Thoracic aorta (tissue), 2 donors: ENCODE data around the gene CAB39. TPM values are rescaled to one million over a fixed set of nuclear protein-coding genes. Genes with fewer than 3 reads are reported as not detected.

Experiments
- ATAC-seq: fragments of 150-250 bp; one replicate; pipeline ENCODE4 v1.8.0; 2017; ENCODE audit warnings: low read depth; ENCODE audit not compliant: insufficient number of reproducible peaks, low FRiP score
- DNase-seq: peaks from one replicate; pipeline ENCODE4 v3.0.0-alpha.2; 2020; ENCODE audit warnings: low spot score
- H3K27ac ChIP-seq, 2 donors: fragments of 200-600 bp; sonication (generic); 1 replicate in 1 of 2; 2 replicates in 1 of 2; pipeline ENCODE4 v1.5.1; 2016; ENCODE audit warnings: mild to moderate bottlenecking in 2 of 2, moderate library complexity in 2 of 2
- H3K27me3 ChIP-seq: fragments of 200-600 bp; sonication (generic); replicated peaks from 2 replicates; pipeline ENCODE4 v1.6.0; 2016; ENCODE audit warnings: mild to moderate bottlenecking; ENCODE audit not compliant: insufficient read depth
- H3K36me3 ChIP-seq: fragments of 200-600 bp; sonication (generic); one replicate; pipeline ENCODE4 v1.5.1; 2016
- H3K4me1 ChIP-seq, 2 donors: fragments of 200-600 bp; sonication (generic); 1 replicate in 1 of 2; 2 replicates in 1 of 2; pipeline versions ENCODE4 v1.5.1 to v1.6.0; 2016; ENCODE audit warnings: low read depth in 2 of 2, mild to moderate bottlenecking in 1 of 2; ENCODE audit not compliant: control insufficient read depth in 1 of 2
- H3K4me3 ChIP-seq: fragments of 200-600 bp; sonication (generic); 2 replicates; pipeline ENCODE4 v1.5.1; 2016; ENCODE audit warnings: mild to moderate bottlenecking
- H3K9me3 ChIP-seq: fragments of 200-600 bp; sonication (generic); 2 replicates; pipeline ENCODE4 v1.5.1; 2016
- total RNA-seq, 2 donors: library from RNA; depleted of rRNA; stranded (reverse); fragments of >200 nt; gene quantifications; one replicate each; pipeline versions ENCODE4 v1.1.0 to v1.2.3, GENCODE V29; 2016
- TF ChIP-seq, protein P1 (sequence below): fragments of 200-600 bp; sonication (generic); IDR thresholded peaks from one replicate; pipeline ENCODE4 v1.5.1; 2019; ENCODE audit warnings: antibody characterized with exemption

Gene CAB39
- total RNA-seq, 2 donors from 2014 or later = 83.1 to 103 TPM

DNA sequence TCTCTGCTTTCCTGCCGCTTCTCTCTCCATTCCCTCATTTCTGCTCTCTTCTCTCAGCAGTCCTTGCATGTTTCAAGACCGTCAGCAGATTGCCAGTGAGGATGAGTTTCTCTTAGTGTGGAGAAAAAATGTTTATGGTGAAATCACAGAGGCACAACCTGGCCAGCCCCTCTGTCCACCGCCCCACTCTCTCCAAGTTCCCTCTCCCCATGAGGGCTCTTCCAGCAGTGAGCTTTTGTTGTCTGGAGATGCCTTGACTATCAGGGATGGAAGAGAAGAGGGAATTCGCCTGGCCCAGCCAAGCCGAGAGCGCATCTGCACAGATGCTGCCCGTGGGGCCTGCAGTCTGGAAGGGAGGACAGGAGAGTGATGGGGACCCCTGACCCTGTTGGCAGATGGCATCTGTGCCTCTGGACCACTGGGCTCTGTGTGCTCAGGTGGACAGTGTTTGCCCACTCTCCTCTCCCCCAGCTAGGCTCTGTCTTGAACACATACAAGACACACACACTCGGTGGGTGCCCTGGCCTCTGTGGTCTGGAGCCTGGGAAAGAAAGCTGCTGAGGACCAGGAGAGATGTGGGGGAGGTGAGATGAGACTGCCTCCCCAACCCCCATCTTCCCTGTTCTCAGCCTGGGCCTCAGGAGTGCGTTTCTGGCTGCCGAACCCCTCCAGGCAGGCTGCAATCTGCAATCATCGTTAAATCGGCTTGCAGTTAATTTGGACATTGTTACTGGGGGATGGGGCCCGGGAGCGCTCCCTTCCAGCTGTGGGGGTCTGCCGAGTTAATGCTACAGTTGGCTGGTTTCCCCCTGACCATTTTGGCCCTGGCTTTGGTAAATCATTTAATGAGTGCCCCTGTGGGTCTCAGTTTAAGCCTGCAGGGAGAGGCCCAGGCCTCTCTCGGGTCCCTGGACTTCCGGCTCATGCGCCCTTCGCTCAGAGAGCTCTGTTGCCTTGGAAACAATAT is 156.6 kb downstream of the CAB39 start:
- Histone ChIP-seq H3K9me3 (no peaks in the 10 kb centered on the region), H3K36me3 (no peaks in the 10 kb centered on the region), H3K27ac (peak overlapping the region in 1 of 2 donors; percentile 63), H3K4me1 (peaks cover 20 to 72% of the 10 kb centered on the region in 2 donors), H3K27me3 (no peaks in the 10 kb centered on the region), H3K4me3 (no peak overlapping the region)
- ATAC-seq (no peak), DNase-seq (no peak)
- TF ChIP-seq, protein P1, sequence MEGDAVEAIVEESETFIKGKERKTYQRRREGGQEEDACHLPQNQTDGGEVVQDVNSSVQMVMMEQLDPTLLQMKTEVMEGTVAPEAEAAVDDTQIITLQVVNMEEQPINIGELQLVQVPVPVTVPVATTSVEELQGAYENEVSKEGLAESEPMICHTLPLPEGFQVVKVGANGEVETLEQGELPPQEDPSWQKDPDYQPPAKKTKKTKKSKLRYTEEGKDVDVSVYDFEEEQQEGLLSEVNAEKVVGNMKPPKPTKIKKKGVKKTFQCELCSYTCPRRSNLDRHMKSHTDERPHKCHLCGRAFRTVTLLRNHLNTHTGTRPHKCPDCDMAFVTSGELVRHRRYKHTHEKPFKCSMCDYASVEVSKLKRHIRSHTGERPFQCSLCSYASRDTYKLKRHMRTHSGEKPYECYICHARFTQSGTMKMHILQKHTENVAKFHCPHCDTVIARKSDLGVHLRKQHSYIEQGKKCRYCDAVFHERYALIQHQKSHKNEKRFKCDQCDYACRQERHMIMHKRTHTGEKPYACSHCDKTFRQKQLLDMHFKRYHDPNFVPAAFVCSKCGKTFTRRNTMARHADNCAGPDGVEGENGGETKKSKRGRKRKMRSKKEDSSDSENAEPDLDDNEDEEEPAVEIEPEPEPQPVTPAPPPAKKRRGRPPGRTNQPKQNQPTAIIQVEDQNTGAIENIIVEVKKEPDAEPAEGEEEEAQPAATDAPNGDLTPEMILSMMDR = no peak

- TF ChIP-seq, protein P1 = no peak
- Histone ChIP-seq H3K4me1 (peaks cover 20 to 72% of the 10 kb centered on the region in 2 donors), H3K27ac (peak overlapping the region; percentile 23 to 58), H3K4me3 (peak overlapping the region; percentile 10), H3K9me3 (no peaks in the 10 kb centered on the region), H3K36me3 (no peaks in the 10 kb centered on the region), H3K27me3 (no peaks in the 10 kb centered on the region)
- ATAC-seq (no peak), DNase-seq (no peak)
These were observed 157.4 kb downstream of the CAB39 start for GRCh38 chr2:230869914-230870543.

Other genes with a start within 250 kb of the CAB39 start
- 10 to 100 TPM; 65.5 to 70.6 TPM for gene ITM2C, start 152.1 kb downstream of the CAB39 start, total RNA-seq
- gene GPR55, start 212.4 kb downstream of the CAB39 start, total RNA-seq = not detected